ENCODE data around the gene ZNF652.

Gene ZNF652

GRCh38 chr17:49285716-49286115 lies 76.3 kb downstream of the ZNF652 start:
- TF ChIP-seq EP300 (IDR thresholded peaks at IDR 0.05; ENCODE audit: borderline replicate concordance) (no peak), NFIC (IDR thresholded peaks at IDR 0.05) (no peak), EGR1 (IDR thresholded peaks at IDR 0.05) (no peak)

DNA sequence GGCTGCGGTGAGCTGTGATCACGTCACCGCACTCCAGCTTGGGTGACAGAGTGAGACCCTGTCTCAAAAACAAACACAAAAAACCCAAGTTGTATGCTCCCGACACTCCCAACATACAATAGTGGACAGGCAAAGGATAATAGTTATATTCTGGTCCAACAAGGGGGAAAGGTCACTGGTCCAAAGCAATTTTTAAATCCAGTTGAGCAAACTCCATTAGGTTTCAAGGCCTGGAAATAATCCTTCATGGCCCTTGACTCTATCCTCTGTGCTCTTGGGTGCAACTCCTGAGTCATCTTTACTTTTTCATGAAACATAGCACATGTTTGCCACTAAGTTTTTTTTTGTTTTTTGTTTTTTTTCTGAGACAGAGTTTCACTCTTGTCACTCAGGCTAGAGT lies 81.1 kb downstream of the ZNF652 start:
- TF ChIP-seq CREB1 (IDR thresholded peaks at IDR 0.05; ENCODE audit: low read depth): no peak
- TF ChIP-seq CEBPB (IDR thresholded peaks at IDR 0.05): no peak
- no peak for TF ChIP-seq YY1 (IDR thresholded peaks at IDR 0.05; ENCODE audit: low read depth)
- TF ChIP-seq EP300 (IDR thresholded peaks at IDR 0.05; ENCODE audit: borderline replicate concordance): no peak
- no peak for TF ChIP-seq ZBTB7A (IDR thresholded peaks at IDR 0.05; ENCODE audit: low read depth)

DNA sequence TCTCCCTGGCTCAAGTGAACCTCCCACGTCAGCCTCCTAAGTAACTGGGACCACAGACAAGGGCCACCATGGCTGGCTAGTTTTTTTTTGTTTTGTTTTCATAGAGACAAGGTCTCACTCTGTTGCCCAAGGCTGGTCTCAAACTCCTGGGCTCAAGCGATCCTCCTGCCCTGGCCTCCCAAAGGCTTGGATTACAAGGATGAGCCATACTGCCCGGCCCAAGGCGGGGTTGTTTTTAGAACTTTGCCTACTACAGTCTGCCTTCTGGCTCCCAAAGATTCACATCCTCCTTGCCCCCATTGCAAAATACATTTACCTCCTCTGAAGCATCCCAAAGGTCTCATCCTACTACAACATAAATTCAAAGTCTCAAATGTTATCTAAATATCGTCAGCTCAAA lies 82.0 kb downstream of the ZNF652 start:
- TF ChIP-seq CEBPB (IDR thresholded peaks at IDR 0.05): no peak
- TF ChIP-seq USF1 (IDR thresholded peaks at IDR 0.05): no peak
- no peak for TF ChIP-seq TCF12 (IDR thresholded peaks at IDR 0.05; ENCODE audit: low read depth)

GRCh38 chr17:49278076-49278475 lies 84.0 kb downstream of the ZNF652 start:
- TF ChIP-seq CEBPB (IDR thresholded peaks at IDR 0.05): no peak
- TF ChIP-seq, protein P1, sequence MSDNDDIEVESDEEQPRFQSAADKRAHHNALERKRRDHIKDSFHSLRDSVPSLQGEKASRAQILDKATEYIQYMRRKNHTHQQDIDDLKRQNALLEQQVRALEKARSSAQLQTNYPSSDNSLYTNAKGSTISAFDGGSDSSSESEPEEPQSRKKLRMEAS (IDR thresholded peaks at IDR 0.05): no peak
- TF ChIP-seq, protein P2, sequence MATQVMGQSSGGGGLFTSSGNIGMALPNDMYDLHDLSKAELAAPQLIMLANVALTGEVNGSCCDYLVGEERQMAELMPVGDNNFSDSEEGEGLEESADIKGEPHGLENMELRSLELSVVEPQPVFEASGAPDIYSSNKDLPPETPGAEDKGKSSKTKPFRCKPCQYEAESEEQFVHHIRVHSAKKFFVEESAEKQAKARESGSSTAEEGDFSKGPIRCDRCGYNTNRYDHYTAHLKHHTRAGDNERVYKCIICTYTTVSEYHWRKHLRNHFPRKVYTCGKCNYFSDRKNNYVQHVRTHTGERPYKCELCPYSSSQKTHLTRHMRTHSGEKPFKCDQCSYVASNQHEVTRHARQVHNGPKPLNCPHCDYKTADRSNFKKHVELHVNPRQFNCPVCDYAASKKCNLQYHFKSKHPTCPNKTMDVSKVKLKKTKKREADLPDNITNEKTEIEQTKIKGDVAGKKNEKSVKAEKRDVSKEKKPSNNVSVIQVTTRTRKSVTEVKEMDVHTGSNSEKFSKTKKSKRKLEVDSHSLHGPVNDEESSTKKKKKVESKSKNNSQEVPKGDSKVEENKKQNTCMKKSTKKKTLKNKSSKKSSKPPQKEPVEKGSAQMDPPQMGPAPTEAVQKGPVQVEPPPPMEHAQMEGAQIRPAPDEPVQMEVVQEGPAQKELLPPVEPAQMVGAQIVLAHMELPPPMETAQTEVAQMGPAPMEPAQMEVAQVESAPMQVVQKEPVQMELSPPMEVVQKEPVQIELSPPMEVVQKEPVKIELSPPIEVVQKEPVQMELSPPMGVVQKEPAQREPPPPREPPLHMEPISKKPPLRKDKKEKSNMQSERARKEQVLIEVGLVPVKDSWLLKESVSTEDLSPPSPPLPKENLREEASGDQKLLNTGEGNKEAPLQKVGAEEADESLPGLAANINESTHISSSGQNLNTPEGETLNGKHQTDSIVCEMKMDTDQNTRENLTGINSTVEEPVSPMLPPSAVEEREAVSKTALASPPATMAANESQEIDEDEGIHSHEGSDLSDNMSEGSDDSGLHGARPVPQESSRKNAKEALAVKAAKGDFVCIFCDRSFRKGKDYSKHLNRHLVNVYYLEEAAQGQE (IDR thresholded peaks at IDR 0.05; ENCODE audit: low read depth): no peak
- TF ChIP-seq NFIC (IDR thresholded peaks at IDR 0.05): no peak
- no peak for TF ChIP-seq USF1 (IDR thresholded peaks at IDR 0.05)
- TF ChIP-seq RAD21 (IDR thresholded peaks at IDR 0.05; ENCODE audit: low read depth): no peak
- TF ChIP-seq TCF12 (IDR thresholded peaks at IDR 0.05; ENCODE audit: low read depth): no peak
- no peak for TF ChIP-seq EGR1 (IDR thresholded peaks at IDR 0.05)
- TF ChIP-seq YY1 (IDR thresholded peaks at IDR 0.05; ENCODE audit: low read depth): no peak
- no peak for TF ChIP-seq CREB1 (IDR thresholded peaks at IDR 0.05; ENCODE audit: low read depth)
- no peak for TF ChIP-seq TEAD4 (IDR thresholded peaks at IDR 0.05)
- TF ChIP-seq TAF1 (IDR thresholded peaks at IDR 0.05; ENCODE audit: low read depth): no peak
- no peak for TF ChIP-seq FOXM1 (IDR thresholded peaks at IDR 0.05; ENCODE audit: borderline replicate concordance, low read depth)
- TF ChIP-seq ZBTB7A (IDR thresholded peaks at IDR 0.05; ENCODE audit: low read depth): no peak
- TF ChIP-seq EP300 (IDR thresholded peaks at IDR 0.05; ENCODE audit: borderline replicate concordance): no peak

DNA sequence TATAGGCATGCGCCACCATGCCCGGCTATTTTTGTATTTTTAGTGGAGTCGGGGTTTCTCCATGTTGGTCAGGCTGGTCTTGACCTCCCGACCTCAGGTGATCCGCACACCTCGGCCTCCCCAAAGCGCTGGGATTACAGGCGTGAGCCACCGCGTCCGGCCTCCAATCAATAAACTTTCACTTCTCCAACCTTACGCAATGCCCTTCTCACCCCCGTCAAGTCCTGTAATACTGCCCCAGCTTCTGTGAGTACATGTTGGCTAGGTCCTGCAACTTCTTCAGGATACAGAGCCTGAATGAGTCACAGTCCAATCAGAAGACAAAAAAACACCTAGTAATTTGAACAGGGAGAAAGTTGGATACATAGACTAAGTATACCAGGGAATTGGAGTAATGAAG lies 84.4 kb downstream of the ZNF652 start:
- no peak for TF ChIP-seq ZBTB7A (IDR thresholded peaks at IDR 0.05; ENCODE audit: low read depth)
- no peak for TF ChIP-seq USF1 (IDR thresholded peaks at IDR 0.05)
- TF ChIP-seq NFIC (IDR thresholded peaks at IDR 0.05): no peak
- TF ChIP-seq EP300 (IDR thresholded peaks at IDR 0.05; ENCODE audit: borderline replicate concordance): no peak
- no peak for TF ChIP-seq TAF1 (IDR thresholded peaks at IDR 0.05; ENCODE audit: low read depth)
- TF ChIP-seq CREB1 (IDR thresholded peaks at IDR 0.05; ENCODE audit: low read depth): no peak
- no peak for TF ChIP-seq EGR1 (IDR thresholded peaks at IDR 0.05)
- TF ChIP-seq FOXM1 (IDR thresholded peaks at IDR 0.05; ENCODE audit: borderline replicate concordance, low read depth): no peak
- no peak for TF ChIP-seq TCF12 (IDR thresholded peaks at IDR 0.05; ENCODE audit: low read depth)
- TF ChIP-seq RAD21 (IDR thresholded peaks at IDR 0.05; ENCODE audit: low read depth): no peak
- TF ChIP-seq YY1 (IDR thresholded peaks at IDR 0.05; ENCODE audit: low read depth): no peak
- no peak for TF ChIP-seq CEBPB (IDR thresholded peaks at IDR 0.05)
- TF ChIP-seq, protein P1 (IDR thresholded peaks at IDR 0.05): no peak
- TF ChIP-seq, protein P2 (IDR thresholded peaks at IDR 0.05; ENCODE audit: low read depth): no peak
- TF ChIP-seq TEAD4 (IDR thresholded peaks at IDR 0.05): no peak

DNA sequence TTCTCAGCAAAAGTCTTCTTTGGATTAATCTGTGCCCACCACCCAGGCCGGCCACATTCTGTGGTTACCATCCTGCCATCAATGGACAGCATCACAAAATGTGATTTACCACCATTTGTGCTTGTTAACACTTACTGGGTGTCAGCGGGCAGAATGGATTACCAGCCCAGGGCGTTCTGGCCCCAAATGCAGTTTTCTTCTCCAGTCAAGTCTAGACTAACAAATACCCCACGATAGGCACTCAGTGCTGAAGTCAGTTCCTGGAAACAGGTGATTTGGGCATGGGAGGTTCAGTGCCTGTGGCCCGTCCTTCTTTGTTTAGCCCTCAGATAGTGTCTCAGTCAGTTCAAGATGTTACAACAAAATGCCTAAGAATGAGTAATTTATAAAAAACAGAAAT lies 92.7 kb downstream of the ZNF652 start:
- TF ChIP-seq YY1 (IDR thresholded peaks at IDR 0.05; ENCODE audit: low read depth): no peak
- no peak for TF ChIP-seq ZBTB7A (IDR thresholded peaks at IDR 0.05; ENCODE audit: low read depth)
- no peak for TF ChIP-seq NFIC (IDR thresholded peaks at IDR 0.05)
- TF ChIP-seq RAD21 (IDR thresholded peaks at IDR 0.05; ENCODE audit: low read depth): no peak
- no peak for TF ChIP-seq CEBPB (IDR thresholded peaks at IDR 0.05)
- TF ChIP-seq TCF12 (IDR thresholded peaks at IDR 0.05; ENCODE audit: low read depth): no peak
- TF ChIP-seq FOXM1 (IDR thresholded peaks at IDR 0.05; ENCODE audit: borderline replicate concordance, low read depth): no peak
- TF ChIP-seq CREB1 (IDR thresholded peaks at IDR 0.05; ENCODE audit: low read depth): no peak
- TF ChIP-seq, protein P1 (IDR thresholded peaks at IDR 0.05): no peak
- TF ChIP-seq EGR1 (IDR thresholded peaks at IDR 0.05): no peak
- no peak for TF ChIP-seq TAF1 (IDR thresholded peaks at IDR 0.05; ENCODE audit: low read depth)
- no peak for TF ChIP-seq EP300 (IDR thresholded peaks at IDR 0.05; ENCODE audit: borderline replicate concordance)
- TF ChIP-seq, protein P2 (IDR thresholded peaks at IDR 0.05; ENCODE audit: low read depth): no peak
